WTC11 (cell line): ENCODE data around the gene CDH12. TPM values are rescaled to one million over a fixed set of nuclear protein-coding genes. Genes with fewer than 3 reads are reported as not detected.

Source experiments
- ATAC-seq: fragments of 200-7000 bp; cut with Tn5 transposase; 2 replicates; pipeline ENCODE4 v1.10.0; 2021; ENCODE audit warnings: mild to moderate bottlenecking, moderate library complexity
- CTCF ChIA-PET: fragments of 300-600 bp; sonication (Branson Sonifier 250); formaldehyde crosslinking; loops from one replicate; lab custom pipeline; 2021; ENCODE audit warnings: antibody characterized with exemption; lab: Charles Lee
- POLR2A ChIA-PET: fragments of 350-600 bp; sonication (Branson Sonifier 250); formaldehyde crosslinking; loops from one replicate; lab custom pipeline; 2021; ENCODE audit warnings: antibody characterized with exemption; lab: Charles Lee
- DNase-seq: peaks from one replicate; pipeline ENCODE4 v3.0.0; 2021; ENCODE audit warnings: low spot score
- H3K27ac Mint-ChIP-seq: 2 replicates; pipeline ENCODE4 v1.8.0; 2021; ENCODE audit warnings: mixed read lengths
- H3K27me3 Mint-ChIP-seq: 2 replicates; pipeline ENCODE4 v1.8.0; 2021; ENCODE audit warnings: low read depth, mild to moderate bottlenecking, moderate library complexity, mixed read lengths
- H3K36me3 Mint-ChIP-seq: 2 replicates; pipeline ENCODE4 v1.8.0; 2021; ENCODE audit warnings: mixed read lengths
- H3K4me1 Mint-ChIP-seq: 2 replicates; pipeline ENCODE4 v1.8.0; 2022; ENCODE audit warnings: mixed read lengths
- H3K4me3 Mint-ChIP-seq: 2 replicates; pipeline ENCODE4 v1.8.0; 2021; ENCODE audit warnings: mild to moderate bottlenecking, moderate library complexity, mixed read lengths
- H3K9me3 Mint-ChIP-seq: 2 replicates; pipeline ENCODE4 v1.8.0; 2021; ENCODE audit warnings: mixed read lengths
- ATF3 ChIP-seq: sonication (generic); formaldehyde crosslinking; conservative IDR thresholded peaks from 2 replicates; pipeline ENCODE4 v1.8.1; 2022; ENCODE audit warnings: mild to moderate bottlenecking, missing genetic modification reagents
- CREB1 ChIP-seq: sonication (generic); formaldehyde crosslinking; IDR thresholded peaks from 2 replicates; pipeline ENCODE4 v1.8.0; 2023; ENCODE audit warnings: mild to moderate bottlenecking, missing genetic modification reagents
- ESRRA ChIP-seq: sonication (generic); formaldehyde crosslinking; IDR thresholded peaks from 2 replicates; pipeline ENCODE4 v1.8.1; 2022; ENCODE audit warnings: mild to moderate bottlenecking, missing genetic modification reagents, borderline replicate concordance
- GRHL2 ChIP-seq: fragments of 250-450 bp; sonication (Bioruptor Pico); IDR thresholded peaks from 2 replicates; pipeline ENCODE4 v1.8.0; 2022; ENCODE audit warnings: mild to moderate bottlenecking, moderate library complexity; ENCODE audit not compliant: insufficient replicate concordance, severe bottlenecking
- IRF1 ChIP-seq: sonication (generic); formaldehyde crosslinking; IDR thresholded peaks from 2 replicates; pipeline ENCODE4 v1.8.0; 2023; ENCODE audit warnings: missing genetic modification reagents
- MYBL2 ChIP-seq: sonication (generic); formaldehyde crosslinking; IDR thresholded peaks from 2 replicates; pipeline ENCODE4 v1.8.1; 2023; ENCODE audit warnings: mild to moderate bottlenecking, moderate library complexity, missing genetic modification reagents
- NR3C1 ChIP-seq: sonication (generic); formaldehyde crosslinking; conservative IDR thresholded peaks from 2 replicates; pipeline ENCODE4 v1.8.1; 2023; ENCODE audit warnings: low read depth, mild to moderate bottlenecking, missing genetic modification reagents
- PRDM15 ChIP-seq: sonication (generic); formaldehyde crosslinking; IDR thresholded peaks from 2 replicates; pipeline ENCODE4 v1.8.0; 2022; ENCODE audit warnings: missing genetic modification reagents
- RELA ChIP-seq: sonication (generic); formaldehyde crosslinking; IDR thresholded peaks from 2 replicates; pipeline ENCODE4 v1.8.1; 2022; ENCODE audit warnings: missing genetic modification reagents, mild to moderate bottlenecking, borderline replicate concordance
- ZNF263 ChIP-seq: sonication (generic); formaldehyde crosslinking; IDR thresholded peaks from 2 replicates; pipeline ENCODE4 v1.8.1; 2022; ENCODE audit warnings: low read depth, mild to moderate bottlenecking, moderate library complexity, missing genetic modification reagents
- ZNF317 ChIP-seq: sonication (generic); formaldehyde crosslinking; IDR thresholded peaks from 2 replicates; pipeline ENCODE4 v1.8.1; 2023; ENCODE audit warnings: low read depth, mild to moderate bottlenecking, moderate library complexity, missing genetic modification reagents, borderline replicate concordance
- ZSCAN18 ChIP-seq: fragments of 250-450 bp; sonication (Bioruptor Pico); IDR thresholded peaks from 2 replicates; pipeline ENCODE4 v2.1.2; 2022; ENCODE audit warnings: mild to moderate bottlenecking, moderate library complexity
- total RNA-seq: library from RNA; stranded (reverse); gene quantifications from 3 replicates; pipeline ENCODE4 v1.2.3, GENCODE V29; 2021
- TF ChIP-seq, protein P1 (sequence below): sonication (generic); formaldehyde crosslinking; IDR thresholded peaks from 2 replicates; pipeline ENCODE4 v1.8.1; 2023; ENCODE audit warnings: mild to moderate bottlenecking, missing genetic modification reagents
- TF ChIP-seq, protein P2 (sequence below): sonication (generic); formaldehyde crosslinking; IDR thresholded peaks from 2 replicates; pipeline ENCODE4 v1.8.0; 2023; ENCODE audit warnings: missing genetic modification reagents, mild to moderate bottlenecking, borderline replicate concordance

Gene CDH12
- total RNA-seq, 1 experiment from 2014 or later: not detected

DNA sequence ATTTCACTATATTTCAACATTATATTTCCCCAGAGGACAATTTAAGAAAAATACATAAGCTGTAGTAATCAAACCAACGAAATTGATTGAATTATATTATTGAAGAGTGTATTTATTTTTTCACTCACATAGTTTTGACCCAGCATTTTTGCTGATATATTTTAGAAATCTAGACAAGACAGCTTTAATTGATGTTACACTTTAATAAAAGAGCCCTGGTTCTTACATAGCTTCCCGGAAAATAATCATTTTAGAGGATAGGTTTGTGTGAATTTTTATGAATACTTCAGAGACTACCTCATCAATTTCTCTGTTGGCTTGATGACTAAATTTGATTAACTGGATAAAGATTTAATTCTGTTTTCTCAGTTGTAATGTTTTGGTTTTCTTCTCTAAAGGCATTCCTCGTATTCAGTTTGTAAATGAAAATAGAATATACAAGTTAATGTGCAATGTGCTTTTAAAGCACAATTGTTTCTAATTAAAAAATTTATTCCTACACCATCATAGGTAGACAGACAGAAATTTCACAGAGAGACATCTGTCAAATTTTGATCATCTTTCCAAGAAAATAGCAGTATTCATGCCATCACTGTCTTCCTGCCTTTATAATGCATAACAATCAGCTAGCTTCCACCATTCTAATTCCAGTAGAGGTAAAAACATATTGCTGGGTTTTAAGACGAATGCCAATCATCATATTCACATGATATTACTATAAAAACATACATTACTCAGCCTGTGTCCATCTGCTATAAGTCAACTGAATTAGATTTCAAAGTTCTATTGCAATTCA, 441.4 kb downstream of the CDH12 start (continued):
- no peak for TF ChIP-seq PRDM15 (CRISPR knock-in tag)
- no peak for TF ChIP-seq NR3C1 (CRISPR knock-in tag)
- TF ChIP-seq ESRRA (CRISPR knock-in tag): no peak

GRCh38 chr5:22391956-22392355, 461.2 kb downstream of the CDH12 start:
- H3K27me3 Mint-ChIP-seq: no peaks in the 10 kb centered on the region
- no peaks in the 10 kb centered on the region for H3K9me3 Mint-ChIP-seq
- CTCF ChIA-PET: no interaction called here
- H3K4me3 Mint-ChIP-seq: no peak overlapping the region
- no peak for DNase-seq
- no peak overlapping the region for H3K27ac Mint-ChIP-seq
- TF ChIP-seq GRHL2 (CRISPR knock-in tag) (no peak), CREB1 (CRISPR knock-in tag) (no peak), IRF1 (CRISPR knock-in tag) (no peak), MYBL2 (CRISPR knock-in tag) (no peak), ESRRA (CRISPR knock-in tag) (no peak), ZSCAN18 (CRISPR knock-in tag) (no peak), ATF3 (no peak), RELA (no peak), ZNF317 (CRISPR knock-in tag) (no peak), ZNF263 (CRISPR knock-in tag) (no peak)
- TF ChIP-seq, protein P1, sequence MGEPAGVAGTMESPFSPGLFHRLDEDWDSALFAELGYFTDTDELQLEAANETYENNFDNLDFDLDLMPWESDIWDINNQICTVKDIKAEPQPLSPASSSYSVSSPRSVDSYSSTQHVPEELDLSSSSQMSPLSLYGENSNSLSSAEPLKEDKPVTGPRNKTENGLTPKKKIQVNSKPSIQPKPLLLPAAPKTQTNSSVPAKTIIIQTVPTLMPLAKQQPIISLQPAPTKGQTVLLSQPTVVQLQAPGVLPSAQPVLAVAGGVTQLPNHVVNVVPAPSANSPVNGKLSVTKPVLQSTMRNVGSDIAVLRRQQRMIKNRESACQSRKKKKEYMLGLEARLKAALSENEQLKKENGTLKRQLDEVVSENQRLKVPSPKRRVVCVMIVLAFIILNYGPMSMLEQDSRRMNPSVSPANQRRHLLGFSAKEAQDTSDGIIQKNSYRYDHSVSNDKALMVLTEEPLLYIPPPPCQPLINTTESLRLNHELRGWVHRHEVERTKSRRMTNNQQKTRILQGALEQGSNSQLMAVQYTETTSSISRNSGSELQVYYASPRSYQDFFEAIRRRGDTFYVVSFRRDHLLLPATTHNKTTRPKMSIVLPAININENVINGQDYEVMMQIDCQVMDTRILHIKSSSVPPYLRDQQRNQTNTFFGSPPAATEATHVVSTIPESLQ: no peak
- TF ChIP-seq, protein P2, sequence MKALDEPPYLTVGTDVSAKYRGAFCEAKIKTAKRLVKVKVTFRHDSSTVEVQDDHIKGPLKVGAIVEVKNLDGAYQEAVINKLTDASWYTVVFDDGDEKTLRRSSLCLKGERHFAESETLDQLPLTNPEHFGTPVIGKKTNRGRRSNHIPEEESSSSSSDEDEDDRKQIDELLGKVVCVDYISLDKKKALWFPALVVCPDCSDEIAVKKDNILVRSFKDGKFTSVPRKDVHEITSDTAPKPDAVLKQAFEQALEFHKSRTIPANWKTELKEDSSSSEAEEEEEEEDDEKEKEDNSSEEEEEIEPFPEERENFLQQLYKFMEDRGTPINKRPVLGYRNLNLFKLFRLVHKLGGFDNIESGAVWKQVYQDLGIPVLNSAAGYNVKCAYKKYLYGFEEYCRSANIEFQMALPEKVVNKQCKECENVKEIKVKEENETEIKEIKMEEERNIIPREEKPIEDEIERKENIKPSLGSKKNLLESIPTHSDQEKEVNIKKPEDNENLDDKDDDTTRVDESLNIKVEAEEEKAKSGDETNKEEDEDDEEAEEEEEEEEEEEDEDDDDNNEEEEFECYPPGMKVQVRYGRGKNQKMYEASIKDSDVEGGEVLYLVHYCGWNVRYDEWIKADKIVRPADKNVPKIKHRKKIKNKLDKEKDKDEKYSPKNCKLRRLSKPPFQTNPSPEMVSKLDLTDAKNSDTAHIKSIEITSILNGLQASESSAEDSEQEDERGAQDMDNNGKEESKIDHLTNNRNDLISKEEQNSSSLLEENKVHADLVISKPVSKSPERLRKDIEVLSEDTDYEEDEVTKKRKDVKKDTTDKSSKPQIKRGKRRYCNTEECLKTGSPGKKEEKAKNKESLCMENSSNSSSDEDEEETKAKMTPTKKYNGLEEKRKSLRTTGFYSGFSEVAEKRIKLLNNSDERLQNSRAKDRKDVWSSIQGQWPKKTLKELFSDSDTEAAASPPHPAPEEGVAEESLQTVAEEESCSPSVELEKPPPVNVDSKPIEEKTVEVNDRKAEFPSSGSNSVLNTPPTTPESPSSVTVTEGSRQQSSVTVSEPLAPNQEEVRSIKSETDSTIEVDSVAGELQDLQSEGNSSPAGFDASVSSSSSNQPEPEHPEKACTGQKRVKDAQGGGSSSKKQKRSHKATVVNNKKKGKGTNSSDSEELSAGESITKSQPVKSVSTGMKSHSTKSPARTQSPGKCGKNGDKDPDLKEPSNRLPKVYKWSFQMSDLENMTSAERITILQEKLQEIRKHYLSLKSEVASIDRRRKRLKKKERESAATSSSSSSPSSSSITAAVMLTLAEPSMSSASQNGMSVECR (CRISPR knock-in tag): no peak
- no peaks in the 10 kb centered on the region for H3K36me3 Mint-ChIP-seq
- ATAC-seq: no peak
- H3K4me1 Mint-ChIP-seq: no peaks in the 10 kb centered on the region
- POLR2A ChIA-PET: interaction anchor here (0.6 kb wide), 1 partner anchor 119 kb away, joined by 3 read pairs; no protein-coding TSS in a partner anchor
